ENCODE results near the gene FKRP.

- TF ChIP-seq CTCF (optimal IDR thresholded peaks at IDR 0.05 in 1 of 3, IDR thresholded peaks at IDR 0.05 in 1 of 3, conservative IDR thresholded peaks at IDR 0.05 in 1 of 3; ENCODE audit: extremely low read depth in 1 of 3, insufficient read depth in 2 of 3, low read length in 3 of 3) (peak; percentile 84 to 96 (median 94)), EZH2 (IDR thresholded peaks at IDR 0.05; ENCODE audit: low read length) (no peak)
Observed at GRCh38 chr19:46704379-46705076, 41.3 kb upstream of the FKRP start.
